ENCODE measurements around the gene HDAC1.

HDAC1 gene

GRCh38 chr1:32377541-32378220, 85.8 kb downstream of the HDAC1 start:
- no peak for DNase-seq

- no peak for DNase-seq
Observed at GRCh38 chr1:32380057-32380456, 88.2 kb downstream of the HDAC1 start.
